Tibial nerve (tissue), 4 donors: ENCODE results near the gene THBS1.

ENCODE experiments used
- CTCF ChIP-seq, 5 experiments: fragments of 200-600 bp in 3 of 5; fragments of 450-650 bp in 2 of 5; sonication (generic) in 3 of 5; IDR thresholded peaks; one replicate each; pipeline ENCODE4 v1.5.1; 2016 to 2019; ENCODE audit warnings: antibody characterized with exemption in 5 of 5, mild to moderate bottlenecking in 3 of 5, moderate library complexity in 2 of 5
- EP300 ChIP-seq, 2 donors: sonication (generic); formaldehyde crosslinking; IDR thresholded peaks; one replicate each; pipeline ENCODE4 v1.6.1; 2017; ENCODE audit warnings: antibody characterized with exemption in 2 of 2, mild to moderate bottlenecking in 1 of 2
- POLR2A ChIP-seq, 2 donors: fragments of 450-650 bp; IDR thresholded peaks; one replicate each; pipeline ENCODE4 v1.6.1; 2017; ENCODE audit warnings: antibody characterized with exemption in 2 of 2, mild to moderate bottlenecking in 2 of 2, moderate library complexity in 2 of 2

DNA sequence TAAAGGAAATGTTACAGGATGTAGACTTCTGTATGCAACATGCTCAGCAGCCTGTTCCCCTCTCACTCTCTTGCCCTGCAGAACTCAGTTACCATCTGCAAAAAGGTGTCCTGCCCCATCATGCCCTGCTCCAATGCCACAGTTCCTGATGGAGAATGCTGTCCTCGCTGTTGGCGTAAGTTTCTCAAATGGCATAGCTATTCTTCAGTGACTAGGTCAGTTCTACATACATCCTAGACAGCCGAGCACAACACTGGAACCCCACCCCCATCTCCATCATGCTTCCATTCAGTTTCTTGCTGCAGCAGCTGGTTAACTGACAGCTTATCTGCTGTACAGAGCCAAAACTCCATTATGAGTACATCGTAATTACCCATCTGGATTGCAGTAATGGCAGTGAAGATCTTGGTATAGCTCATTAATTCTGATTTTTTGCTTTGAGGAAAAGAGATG is 4.5 kb downstream of the THBS1 start:
- TF ChIP-seq CTCF (IDR thresholded peaks at IDR 0.05) (no peak), POLR2A (IDR thresholded peaks at IDR 0.05) (no peak), EP300 (IDR thresholded peaks at IDR 0.05) (no peak)
